GM19099 (cell line): Measurements from ENCODE around the gene ARHGAP9.
A peak's percentile ranks its signal among the peaks of the same experiment; 100 is the strongest.

ENCODE experiments used
- POLR2A ChIP-seq: IDR thresholded peaks from 3 replicates; pipeline ENCODE4 v1.6.1; 2011; ENCODE audit warnings: low read depth; ENCODE audit not compliant: insufficient read length; ENCODE audit errors: extremely low read depth

Gene ARHGAP9

GRCh38 chr12:57479376-57480115 is at the start of gene ARHGAP9:
Gene ARHGAP9, minus strand, starts transcription at chr12:57479866. Its CDS starts 460 bp downstream, at chr12:57479406.
- peak; percentile 30 for TF ChIP-seq POLR2A

- TF ChIP-seq POLR2A = no peak
Measured at GRCh38 chr12:57528831-57529555, 49.3 kb upstream of the ARHGAP9 start.

GRCh38 chr12:57528176-57528575 is 48.5 kb upstream of the ARHGAP9 start:
- TF ChIP-seq POLR2A = no peak

GRCh38 chr12:57527184-57527583 is 47.5 kb upstream of the ARHGAP9 start:
- TF ChIP-seq POLR2A = no peak

GRCh38 chr12:57526477-57527126 is 46.9 kb upstream of the ARHGAP9 start:
- TF ChIP-seq POLR2A = no peak

- TF ChIP-seq POLR2A = no peak
Measured at GRCh38 chr12:57525615-57526383, 46.1 kb upstream of the ARHGAP9 start.

GRCh38 chr12:57524814-57525614 is 45.3 kb upstream of the ARHGAP9 start:
- no peak for TF ChIP-seq POLR2A

GRCh38 chr12:57523706-57524614 is 44.3 kb upstream of the ARHGAP9 start:
- TF ChIP-seq POLR2A = no peak

GRCh38 chr12:57522887-57523705 is 43.4 kb upstream of the ARHGAP9 start:
- TF ChIP-seq POLR2A = no peak

GRCh38 chr12:57522011-57522886 is 42.6 kb upstream of the ARHGAP9 start, which contains the start of gene MBD6:
Gene MBD6, plus strand, starts transcription at chr12:57522824. Its CDS starts 1,480 bp downstream, at chr12:57524304.
- TF ChIP-seq POLR2A = peak; percentile 67

GRCh38 chr12:57521525-57522010 is 41.9 kb upstream of the ARHGAP9 start:
- TF ChIP-seq POLR2A = no peak
